Activated T-helper 2 cell treated with anti-CD3 and anti-CD28 coated beads, Interferon-gamma antibody, Interleukin-2, Interleukin-4, amounts not matched to agents 10 μg/mL and 5 μg/mL and 100 μg/mL, durations not matched to agents 14 hours and 24 hours and 36 hours (primary cell): ENCODE results near the gene ZNF132. TPM values are rescaled to one million over a fixed set of nuclear protein-coding genes. Genes with fewer than 3 reads are reported as not detected.
A peak's percentile ranks its signal among the peaks of the same experiment; 100 is the strongest.
"Not testable (repeated sequence)": the region's sequence is repeated elsewhere in the genome, so short reads cannot be mapped to it uniquely, and the experiment has no call there.

Experiments used
- DNase-seq: peaks from one replicate; pipeline ENCODE4 v3.0.0; 2021; ENCODE audit warnings: low spot score
- H3K27ac Mint-ChIP-seq: one replicate; pipeline ENCODE4 v1.8.0; 2021; ENCODE audit warnings: mixed read lengths
- H3K27me3 Mint-ChIP-seq: one replicate; pipeline ENCODE4 v1.8.0; 2021; ENCODE audit warnings: low read depth, mixed read lengths
- H3K36me3 Mint-ChIP-seq: one replicate; pipeline ENCODE4 v1.8.0; 2021; ENCODE audit warnings: low read depth, mixed read lengths
- H3K4me1 Mint-ChIP-seq: one replicate; pipeline ENCODE4 v1.8.0; 2021; ENCODE audit warnings: low read depth, mixed read lengths
- H3K4me3 Mint-ChIP-seq: one replicate; pipeline ENCODE4 v1.8.0; 2021; ENCODE audit warnings: low read depth, mild to moderate bottlenecking, moderate library complexity, mixed read lengths
- H3K9me3 Mint-ChIP-seq: one replicate; pipeline ENCODE4 v1.8.0; 2021; ENCODE audit warnings: mixed read lengths
- intact Hi-C: fragments of 100-400 bp; cut with micrococcal nuclease; formaldehyde crosslinking; loops from one replicate; pipeline ENCODE4 v1.15.1; 2023
- total RNA-seq: library from RNA; stranded (reverse); gene quantifications from 2 replicates; pipeline ENCODE4 v1.2.3, GENCODE V29; 2022

The ZNF132 gene
- total RNA-seq, 1 donor from 2014 or later: 3.2 TPM

GRCh38 chr19:58474997-58475713 lies 35.2 kb upstream of the ZNF132 start:
- H3K36me3 Mint-ChIP-seq: peaks cover 22% of the 10 kb centered on the region
- no peaks in the 10 kb centered on the region for H3K9me3 Mint-ChIP-seq
- DNase-seq: no peak
- intact Hi-C loops: loop anchor here (1.0 kb wide), 2 partner anchors 8 to 44 kb away; partner anchors contain the start of genes ZBTB45 and ZNF324
- H3K27ac Mint-ChIP-seq: peak overlapping the region; percentile 99
- peak overlapping the region; percentile 88 for H3K4me3 Mint-ChIP-seq
- peaks cover 18% of the 10 kb centered on the region for H3K4me1 Mint-ChIP-seq
- H3K27me3 Mint-ChIP-seq: no peaks in the 10 kb centered on the region

- DNase-seq: no peak
Measured at GRCh38 chr19:58474291-58474996, 34.5 kb upstream of the ZNF132 start.

GRCh38 chr19:58473775-58474174 lies 33.8 kb upstream of the ZNF132 start:
- Mint-ChIP-seq H3K27ac (no peak overlapping the region), H3K4me1 (peaks cover 18% of the 10 kb centered on the region), H3K27me3 (no peaks in the 10 kb centered on the region), H3K36me3 (peaks cover 28% of the 10 kb centered on the region), H3K4me3 (no peak overlapping the region), H3K9me3 (no peaks in the 10 kb centered on the region)
- no peak for DNase-seq
- intact Hi-C loops: no loop called here

More at GRCh38 chr19:58474291-58474996, 34.5 kb upstream of the ZNF132 start:
- H3K36me3 Mint-ChIP-seq: peaks cover 27% of the 10 kb centered on the region
- H3K4me3 Mint-ChIP-seq: peak overlapping the region; percentile 35
- peaks cover 18% of the 10 kb centered on the region for H3K4me1 Mint-ChIP-seq
- H3K9me3 Mint-ChIP-seq: no peaks in the 10 kb centered on the region
- peak overlapping the region; percentile 58 for H3K27ac Mint-ChIP-seq
- no peaks in the 10 kb centered on the region for H3K27me3 Mint-ChIP-seq
- intact Hi-C loops: no loop called here

- Mint-ChIP-seq H3K27me3 (no peaks in the 10 kb centered on the region), H3K27ac (no peak overlapping the region), H3K9me3 (no peaks in the 10 kb centered on the region), H3K36me3 (peaks cover 33% of the 10 kb centered on the region), H3K4me1 (peaks cover 28% of the 10 kb centered on the region), H3K4me3 (no peak overlapping the region)
- intact Hi-C loops: no loop called here
- DNase-seq: no peak
Measured at GRCh38 chr19:58471736-58472135, 31.8 kb upstream of the ZNF132 start.

GRCh38 chr19:58470837-58471543 lies 31.0 kb upstream of the ZNF132 start:
- Mint-ChIP-seq H3K36me3 (peaks cover 33% of the 10 kb centered on the region), H3K4me1 (peaks cover 25% of the 10 kb centered on the region)
- H3K27ac Mint-ChIP-seq, H3K4me3 Mint-ChIP-seq, H3K27me3 Mint-ChIP-seq, intact Hi-C loops, DNase-seq, H3K9me3 Mint-ChIP-seq: not testable (repeated sequence)

GRCh38 chr19:58469241-58470013 lies 29.5 kb upstream of the ZNF132 start:
- Mint-ChIP-seq H3K4me3 (peak overlapping the region; percentile 13), H3K27ac (no peak overlapping the region)
- intact Hi-C loops: no loop called here

GRCh38 chr19:58468216-58468839 lies 28.4 kb upstream of the ZNF132 start:
- Mint-ChIP-seq H3K27me3 (no peaks in the 10 kb centered on the region), H3K9me3 (no peaks in the 10 kb centered on the region), H3K27ac (no peak overlapping the region), H3K4me3 (peak overlapping the region; percentile 80), H3K4me1 (peaks cover 13% of the 10 kb centered on the region), H3K36me3 (peaks cover 33% of the 10 kb centered on the region)
- intact Hi-C loops: no loop called here
- DNase-seq: no peak

More at GRCh38 chr19:58469241-58470013, 29.5 kb upstream of the ZNF132 start:
- no peaks in the 10 kb centered on the region for H3K27me3 Mint-ChIP-seq
- DNase-seq: no peak
- H3K36me3 Mint-ChIP-seq: peaks cover 33% of the 10 kb centered on the region
- H3K9me3 Mint-ChIP-seq: no peaks in the 10 kb centered on the region
- H3K4me1 Mint-ChIP-seq: peaks cover 18% of the 10 kb centered on the region

- DNase-seq: peak; percentile 96
- peaks cover 21% of the 10 kb centered on the region for H3K36me3 Mint-ChIP-seq
- intact Hi-C loops: loop anchor here (1.0 to 2.0 kb wide), 3 partner anchors 8 to 27 kb away; partner anchors contain the start of genes ZNF132 and ZNF324B
- no peaks in the 10 kb centered on the region for H3K27me3 Mint-ChIP-seq
- H3K9me3 Mint-ChIP-seq: no peaks in the 10 kb centered on the region
- H3K27ac Mint-ChIP-seq: peak within 1 kb of the TSS; percentile 68
- peaks cover 13% of the 10 kb centered on the region for H3K4me1 Mint-ChIP-seq
- H3K4me3 Mint-ChIP-seq: peak within 1 kb of the TSS; percentile 80
Measured at GRCh38 chr19:58466760-58467589, 27.0 kb upstream of the ZNF132 start, which contains the start of gene ZNF324. Gene ZNF324, plus strand, starts transcription at chr19:58467080. Its CDS starts 2,106 bp downstream, at chr19:58469186.

GRCh38 chr19:58466089-58466759 lies 26.3 kb upstream of the ZNF132 start:
- H3K36me3 Mint-ChIP-seq: peaks cover 17% of the 10 kb centered on the region
- H3K27me3 Mint-ChIP-seq: no peaks in the 10 kb centered on the region
- peaks cover 13% of the 10 kb centered on the region for H3K4me1 Mint-ChIP-seq
- peak overlapping the region; percentile 80 for H3K4me3 Mint-ChIP-seq
- no peaks in the 10 kb centered on the region for H3K9me3 Mint-ChIP-seq
- no peak overlapping the region for H3K27ac Mint-ChIP-seq
- intact Hi-C loops: loop anchor here (2.0 kb wide), 1 partner anchor 15 kb away; the partner anchor contains the start of gene ZNF324B
- DNase-seq: no peak

GRCh38 chr19:58460039-58460438 lies 20.1 kb upstream of the ZNF132 start:
- intact Hi-C loops: no loop called here

GRCh38 chr19:58456111-58456510 lies 16.2 kb upstream of the ZNF132 start:
- Mint-ChIP-seq H3K27ac (no peak overlapping the region), H3K4me3 (no peak overlapping the region), H3K27me3 (peaks cover 1% of the 10 kb centered on the region), H3K36me3 (peaks cover 34% of the 10 kb centered on the region), H3K4me1 (peaks cover 13% of the 10 kb centered on the region), H3K9me3 (no peaks in the 10 kb centered on the region)
- intact Hi-C loops: no loop called here
- DNase-seq: no peak

More at GRCh38 chr19:58460039-58460438, 20.1 kb upstream of the ZNF132 start:
- H3K27ac Mint-ChIP-seq: no peak overlapping the region
- no peak overlapping the region for H3K4me3 Mint-ChIP-seq
- H3K4me1 Mint-ChIP-seq: no peaks in the 10 kb centered on the region
- H3K36me3 Mint-ChIP-seq: peaks cover 24% of the 10 kb centered on the region
- H3K9me3 Mint-ChIP-seq: no peaks in the 10 kb centered on the region
- H3K27me3 Mint-ChIP-seq: no peaks in the 10 kb centered on the region
- DNase-seq: no peak
